HG03196 (cell line): ENCODE data around the gene XRCC2.
"Not testable (repeated sequence)": the region's sequence is repeated elsewhere in the genome, so short reads cannot be mapped to it uniquely, and the experiment has no call there.

ENCODE experiments used
- ATAC-seq: cut with Tn5 transposase; IDR thresholded peaks from one replicate; pipeline ENCODE4 v1.9.1; 2021; ENCODE audit not compliant: unreplicated experiment

Gene XRCC2

DNA sequence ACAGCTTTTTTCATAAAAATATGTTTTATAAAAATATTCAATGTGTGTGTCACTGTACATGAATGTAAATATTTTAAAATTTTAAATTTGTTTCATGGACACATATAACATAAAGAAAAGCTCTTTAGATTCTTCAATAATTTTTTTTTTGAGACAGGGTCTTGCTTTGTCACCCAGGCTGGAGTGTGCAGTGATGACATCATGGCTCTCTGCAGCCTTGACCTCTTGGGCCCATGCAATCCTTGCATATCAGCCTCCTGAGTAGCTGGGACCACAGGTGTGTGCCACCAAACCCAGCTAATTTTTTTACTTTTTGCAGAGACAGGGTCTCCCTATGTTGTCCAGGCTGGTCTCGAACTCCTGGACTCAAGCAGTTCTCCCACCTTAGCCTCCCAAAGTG, 9.9 kb downstream of the XRCC2 start:
- ATAC-seq, result no peak

DNA sequence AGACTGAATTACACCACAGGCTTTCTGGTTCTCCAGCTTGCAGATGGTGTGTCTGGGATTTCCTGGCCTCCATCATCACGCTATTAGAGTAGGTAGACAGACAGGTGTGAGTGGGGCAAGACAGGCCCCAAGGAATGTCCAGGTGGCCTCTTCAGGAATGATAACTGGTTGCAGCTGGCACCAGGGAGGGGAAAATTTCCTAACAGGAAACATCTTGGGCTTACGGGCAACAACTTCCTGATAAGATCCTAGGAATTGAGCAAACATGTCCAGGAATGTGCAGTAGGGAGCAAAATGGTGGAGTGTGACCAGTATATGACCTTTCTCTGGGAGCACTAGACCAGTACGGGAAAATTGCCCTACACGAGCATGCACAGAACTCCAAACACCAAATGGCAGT, 11.3 kb downstream of the XRCC2 start:
- ATAC-seq, result no peak

- ATAC-seq, result no peak
Measured at GRCh38 chr7:152663931-152664330, 12.0 kb downstream of the XRCC2 start.

DNA sequence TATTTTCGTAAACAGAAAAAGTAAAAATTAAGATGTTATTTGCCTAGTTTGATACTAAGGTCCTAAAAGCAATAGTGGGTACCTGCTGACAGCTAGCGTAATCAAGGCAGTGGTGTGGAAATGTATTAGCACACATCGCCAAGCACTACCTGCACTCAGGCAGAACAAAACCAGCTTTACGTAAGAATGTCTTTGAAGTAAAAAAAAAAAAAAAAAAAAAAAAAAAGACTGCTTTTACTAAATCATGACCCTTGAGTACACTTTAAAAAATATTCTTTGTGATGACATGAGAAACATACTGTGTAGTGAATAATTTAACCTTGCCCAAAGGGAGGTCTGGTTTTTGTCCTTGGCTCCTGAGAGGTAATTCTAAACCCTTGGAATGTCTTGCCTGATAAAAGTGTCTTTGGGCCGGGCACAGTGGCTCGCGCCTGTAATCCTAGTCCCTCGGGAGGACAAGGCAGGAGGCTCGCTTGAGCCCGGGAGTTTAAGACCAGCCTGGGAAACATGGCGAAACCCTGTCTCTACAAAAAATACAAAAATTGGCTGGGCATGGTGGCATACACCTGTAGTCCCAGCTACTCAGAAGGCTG, 12.7 kb downstream of the XRCC2 start:
- ATAC-seq, result no peak

DNA sequence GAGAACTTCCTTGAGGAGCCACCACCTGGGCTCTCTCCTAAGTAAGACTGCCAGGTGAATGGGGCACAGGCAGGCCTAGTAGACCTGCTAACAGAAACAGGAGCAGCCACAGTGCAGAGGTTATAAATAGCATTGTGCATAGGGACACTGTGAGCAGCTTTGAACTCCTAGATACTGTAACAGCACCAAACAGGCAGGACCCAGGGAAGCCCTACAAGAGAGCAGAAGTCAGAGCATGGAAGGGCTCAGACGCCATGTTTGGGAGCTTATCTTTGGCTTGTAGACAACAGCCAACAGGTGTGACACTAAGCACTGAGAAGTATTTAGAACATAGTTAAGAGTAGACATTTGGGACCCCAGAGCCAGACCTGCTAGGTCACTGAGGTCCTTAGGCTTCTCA, 14.5 kb downstream of the XRCC2 start:
- ATAC-seq, result no peak

DNA sequence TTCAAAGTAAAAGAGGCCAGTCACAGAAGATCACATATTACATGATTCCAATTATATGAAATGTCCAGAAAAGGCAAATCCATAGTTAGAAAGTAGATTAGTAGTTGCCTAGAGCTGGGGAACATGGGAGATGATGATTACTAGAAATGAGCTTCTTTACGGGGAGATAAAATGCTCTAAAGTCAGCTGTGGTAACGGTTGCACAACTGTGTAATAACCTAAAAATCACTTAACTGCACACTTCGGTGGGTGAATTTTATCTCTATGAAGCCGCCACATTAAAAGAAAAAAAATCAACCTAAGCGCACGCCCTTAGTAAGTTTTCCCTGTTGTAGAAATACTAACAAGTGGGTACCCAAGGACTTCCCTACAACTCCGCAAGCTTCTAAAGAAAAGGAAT, 15.9 kb downstream of the XRCC2 start:
- no peak for ATAC-seq

- ATAC-seq, result no peak
Measured at GRCh38 chr7:152654971-152655370, 21.0 kb downstream of the XRCC2 start.

DNA sequence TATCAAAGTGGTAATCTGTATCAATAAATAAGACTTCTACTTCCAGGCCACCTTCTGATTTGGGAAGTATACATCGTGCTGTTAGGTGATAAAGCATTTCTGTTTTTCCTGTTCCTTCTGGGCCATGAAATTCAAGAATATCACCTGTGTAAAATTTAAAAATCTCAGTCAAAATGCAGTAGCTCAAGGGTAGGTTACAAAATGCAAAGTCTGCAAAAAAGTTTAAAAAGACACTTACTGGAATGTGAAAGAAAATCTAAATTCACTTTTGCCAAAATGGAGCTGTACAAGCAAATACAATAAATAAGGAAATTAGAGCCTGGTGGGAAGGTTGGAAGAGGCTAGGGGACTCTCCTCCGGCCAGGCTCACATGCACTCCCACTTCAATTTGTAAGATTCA, 26.7 kb downstream of the XRCC2 start:
- no peak for ATAC-seq

- no peak for ATAC-seq
Measured at GRCh38 chr7:152647009-152647408, 28.9 kb downstream of the XRCC2 start.

DNA sequence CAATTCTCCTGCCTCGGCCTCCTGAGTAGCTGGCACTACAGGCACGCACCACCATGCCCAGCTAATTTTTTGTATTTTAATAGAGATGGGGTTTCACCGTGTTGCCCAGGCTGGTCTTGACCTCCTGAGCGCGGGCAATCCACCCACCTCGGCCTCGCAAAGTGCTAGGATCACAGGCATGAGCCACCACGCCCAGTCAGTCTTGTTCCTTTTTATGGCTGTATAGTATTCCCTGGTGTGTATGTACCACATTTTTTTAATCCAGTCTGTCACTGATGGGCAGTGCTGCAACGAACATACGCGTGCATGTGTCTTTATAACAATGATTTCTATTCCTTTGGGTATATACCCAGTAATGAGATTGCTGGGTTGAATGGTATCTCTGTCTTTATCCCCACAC, 29.4 kb downstream of the XRCC2 start:
- ATAC-seq, result not testable (repeated sequence)

DNA sequence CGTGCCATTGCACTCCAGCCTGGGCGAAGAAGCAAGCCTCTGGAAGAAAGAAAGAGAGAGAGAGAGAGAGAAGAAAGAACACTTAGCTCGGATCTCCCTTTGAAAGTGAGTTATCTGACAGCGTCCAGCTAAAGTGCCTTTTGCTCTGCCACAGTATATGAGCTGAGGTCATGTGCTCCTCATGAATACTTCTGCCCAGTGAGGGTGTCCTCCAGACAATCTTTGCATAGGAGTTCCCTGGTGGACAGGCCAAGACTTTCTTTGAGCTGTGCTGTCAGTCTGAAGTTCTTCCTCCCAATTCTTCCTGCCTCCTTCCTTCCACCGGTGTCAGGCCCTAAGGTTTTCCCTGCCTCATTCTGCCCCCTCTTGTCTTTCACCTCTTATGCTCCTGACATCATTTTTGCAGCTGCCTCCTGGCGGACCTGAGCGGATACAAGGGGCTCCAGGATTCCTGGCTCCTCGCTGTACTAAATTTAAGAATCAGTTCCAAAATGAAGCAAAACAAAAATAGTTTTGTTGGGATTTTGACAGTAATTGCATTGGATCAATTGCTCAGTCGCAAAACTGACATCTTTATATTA, 31.9 kb downstream of the XRCC2 start:
- ATAC-seq, result no peak

DNA sequence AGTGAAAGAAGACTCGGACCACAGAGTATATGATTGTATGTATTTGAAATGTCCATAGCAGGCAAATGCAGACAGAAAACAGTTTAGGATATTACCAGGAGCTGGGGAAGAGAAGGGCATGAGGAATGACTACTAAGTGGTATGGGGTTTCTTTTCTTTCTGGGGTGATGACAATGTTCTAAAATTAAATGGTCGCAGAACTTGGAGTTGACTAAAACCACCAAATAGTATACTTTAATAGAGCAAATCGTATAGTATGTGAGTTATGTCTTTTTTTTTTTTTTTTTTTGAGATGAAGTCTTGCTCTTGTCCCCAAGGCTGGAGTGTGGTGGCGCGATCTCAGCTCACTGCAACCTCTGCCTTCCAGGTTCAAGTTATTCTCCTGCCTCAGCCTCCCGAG, 34.6 kb downstream of the XRCC2 start:
- no peak for ATAC-seq

- ATAC-seq, result no peak
Measured at GRCh38 chr7:152640829-152641228, 35.1 kb downstream of the XRCC2 start.

DNA sequence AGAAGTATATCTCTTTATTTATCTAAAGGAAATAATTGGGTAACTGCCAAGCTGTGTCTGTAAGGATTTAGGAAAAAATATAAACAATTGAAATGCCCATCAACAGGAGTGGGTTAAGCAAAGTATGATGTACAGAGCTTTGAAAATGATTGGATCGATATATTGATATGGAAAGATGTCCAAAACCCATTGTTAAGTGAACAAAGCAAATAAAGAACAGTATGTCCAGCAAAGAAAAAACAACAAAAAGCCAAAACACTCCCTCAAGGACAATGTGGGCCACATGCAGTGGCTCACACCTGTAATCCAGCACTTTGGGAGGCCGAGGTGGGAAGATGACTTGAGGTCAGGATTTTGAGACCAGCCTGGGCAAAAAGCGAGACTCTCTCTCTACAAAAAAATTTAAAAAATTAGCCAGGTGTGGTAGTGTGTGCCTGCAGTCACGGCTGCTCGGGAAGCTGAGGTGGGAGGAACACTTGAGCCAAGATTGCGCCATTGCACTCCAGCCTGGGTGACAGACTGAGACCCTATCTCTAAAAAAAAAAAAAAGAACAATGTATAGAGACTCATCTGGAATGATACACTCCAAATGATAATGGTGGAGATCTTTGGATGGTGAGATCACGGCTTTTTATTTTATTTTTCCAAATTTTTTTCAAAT, 37.9 kb downstream of the XRCC2 start:
- ATAC-seq, result no peak

GRCh38 chr7:152637161-152637560, 38.8 kb downstream of the XRCC2 start:
- no peak for ATAC-seq

DNA sequence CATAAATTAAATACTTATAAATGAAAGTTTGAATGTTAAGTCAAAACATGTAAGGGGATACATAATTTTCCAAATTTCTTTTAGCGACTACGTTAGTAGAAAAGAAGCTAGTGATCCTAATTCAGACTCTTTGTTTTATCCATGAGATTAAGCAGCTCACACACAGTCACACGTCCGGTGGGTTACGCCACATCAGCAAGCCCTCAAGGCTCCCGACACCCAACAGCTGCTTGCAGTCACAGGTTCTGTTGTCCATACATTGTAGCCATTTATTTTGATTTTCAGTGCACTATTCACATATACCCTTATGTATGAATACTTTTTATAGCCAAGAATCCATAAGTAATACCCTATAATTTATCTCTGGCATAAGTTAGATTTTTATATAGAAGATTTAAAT, 39.5 kb downstream of the XRCC2 start:
- ATAC-seq, result no peak

- no peak for ATAC-seq
Measured at GRCh38 chr7:152633504-152633903, 42.4 kb downstream of the XRCC2 start.

DNA sequence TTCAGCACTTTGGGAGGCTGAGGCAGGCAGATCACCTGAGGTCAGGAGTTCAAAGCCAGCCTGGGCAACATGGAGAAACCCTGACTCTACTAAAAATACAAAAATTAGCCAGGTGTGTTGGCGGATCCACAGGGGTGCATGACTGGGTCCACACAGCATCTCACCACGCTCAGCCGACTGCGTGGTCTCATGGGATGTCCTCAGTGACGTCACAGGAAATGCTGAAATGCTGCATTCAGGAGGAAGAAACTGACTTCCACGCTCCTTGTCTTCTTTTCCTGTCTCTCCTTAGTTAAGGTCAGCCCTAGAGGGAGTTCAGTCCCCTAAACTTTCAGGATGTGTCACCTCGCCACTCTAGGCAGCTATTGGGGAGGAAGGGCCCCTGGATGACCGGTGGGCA, 42.9 kb downstream of the XRCC2 start:
- ATAC-seq, result no peak

- not testable (repeated sequence) for ATAC-seq
Measured at GRCh38 chr7:152628772-152629171, 47.2 kb downstream of the XRCC2 start.

- ATAC-seq, result no peak
Measured at GRCh38 chr7:152624228-152624627, 51.7 kb downstream of the XRCC2 start.

DNA sequence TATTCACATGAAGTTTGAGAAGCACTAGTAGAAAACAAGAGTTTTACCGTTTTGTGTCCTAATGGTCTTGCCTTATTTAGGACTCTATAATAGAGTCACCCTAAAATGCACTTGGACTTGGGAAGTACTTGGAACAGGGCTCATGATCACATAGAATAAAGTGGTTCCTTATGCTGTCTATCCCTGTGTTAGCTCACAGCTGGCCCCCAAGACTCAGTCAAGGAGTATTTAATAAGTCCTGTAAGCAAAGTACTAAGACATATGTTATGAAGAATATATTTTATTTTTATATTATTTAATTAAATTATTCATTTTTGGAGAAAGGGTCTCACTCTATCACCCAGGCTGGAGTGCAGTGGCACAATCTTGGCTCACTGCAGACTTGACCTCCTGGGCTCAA, 54.5 kb downstream of the XRCC2 start:
- ATAC-seq, result no peak

GRCh38 chr7:152619027-152619739, 56.8 kb downstream of the XRCC2 start:
- no peak for ATAC-seq
